ENCODE results near the gene SDK2. TPM values are rescaled to one million over a fixed set of nuclear protein-coding genes. Genes with fewer than 3 reads are reported as not detected.

SDK2 gene
- total RNA-seq, 1 donor from 2014 or later: 12.3 TPM

GRCh38 chr17:73452009-73452408 is 192.2 kb downstream of the SDK2 start:
- Mint-ChIP-seq H3K27ac (ENCODE audit: unreplicated experiment) (no peak overlapping the region), H3K9me3 (ENCODE audit: unreplicated experiment) (peaks cover 3% of the 10 kb centered on the region), H3K4me3 (ENCODE audit: unreplicated experiment) (no peak overlapping the region), H3K4me1 (ENCODE audit: low read depth, unreplicated experiment) (peaks cover 5% of the 10 kb centered on the region), H3K27me3 (ENCODE audit: unreplicated experiment) (peaks cover 6% of the 10 kb centered on the region), H3K36me3 (ENCODE audit: unreplicated experiment) (peaks cover 11% of the 10 kb centered on the region)
- no peak for DNase-seq
- TF ChIP-seq CTCF (IDR thresholded peaks at IDR 0.05; ENCODE audit: partially characterized antibody, unreplicated experiment): no peak

DNA sequence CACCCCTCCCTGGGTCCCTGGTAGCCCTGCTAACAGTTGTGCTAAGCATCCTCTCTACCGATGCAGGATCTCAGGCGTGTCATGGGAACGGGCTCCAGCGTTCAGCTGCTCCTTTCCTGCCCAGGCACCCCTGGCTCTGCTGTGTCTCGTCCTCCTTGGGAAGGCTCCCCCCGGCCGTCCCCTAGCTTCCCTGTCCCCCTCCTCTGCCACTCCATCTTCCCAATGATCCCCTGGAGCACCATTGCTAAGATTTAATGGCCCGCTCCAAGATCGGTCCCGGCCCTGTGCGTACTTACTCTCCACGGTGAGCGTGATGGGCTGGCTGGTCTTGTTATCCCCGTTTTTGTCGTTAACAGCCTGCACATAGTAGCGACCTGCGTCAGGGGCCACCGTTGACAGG is 196.9 kb downstream of the SDK2 start:
- peaks cover 2% of the 10 kb centered on the region for H3K9me3 Mint-ChIP-seq (ENCODE audit: unreplicated experiment)
- H3K4me1 Mint-ChIP-seq (ENCODE audit: low read depth, unreplicated experiment): peaks cover 3% of the 10 kb centered on the region
- TF ChIP-seq CTCF (IDR thresholded peaks at IDR 0.05; ENCODE audit: partially characterized antibody, unreplicated experiment): no peak
- peaks cover 7% of the 10 kb centered on the region for H3K27me3 Mint-ChIP-seq (ENCODE audit: unreplicated experiment)
- H3K36me3 Mint-ChIP-seq (ENCODE audit: unreplicated experiment): peaks cover 4% of the 10 kb centered on the region
- no peak overlapping the region for H3K4me3 Mint-ChIP-seq (ENCODE audit: unreplicated experiment)
- DNase-seq: no peak
- no peak overlapping the region for H3K27ac Mint-ChIP-seq (ENCODE audit: unreplicated experiment)

GRCh38 chr17:73446617-73447016 is 197.6 kb downstream of the SDK2 start:
- H3K27ac Mint-ChIP-seq (ENCODE audit: unreplicated experiment): no peak overlapping the region
- TF ChIP-seq CTCF (IDR thresholded peaks at IDR 0.05; ENCODE audit: partially characterized antibody, unreplicated experiment): no peak
- peaks cover 7% of the 10 kb centered on the region for H3K27me3 Mint-ChIP-seq (ENCODE audit: unreplicated experiment)
- peaks cover 1% of the 10 kb centered on the region for H3K9me3 Mint-ChIP-seq (ENCODE audit: unreplicated experiment)
- no peaks in the 10 kb centered on the region for H3K4me1 Mint-ChIP-seq (ENCODE audit: low read depth, unreplicated experiment)
- DNase-seq: no peak
- no peaks in the 10 kb centered on the region for H3K36me3 Mint-ChIP-seq (ENCODE audit: unreplicated experiment)
- no peak overlapping the region for H3K4me3 Mint-ChIP-seq (ENCODE audit: unreplicated experiment)

DNA sequence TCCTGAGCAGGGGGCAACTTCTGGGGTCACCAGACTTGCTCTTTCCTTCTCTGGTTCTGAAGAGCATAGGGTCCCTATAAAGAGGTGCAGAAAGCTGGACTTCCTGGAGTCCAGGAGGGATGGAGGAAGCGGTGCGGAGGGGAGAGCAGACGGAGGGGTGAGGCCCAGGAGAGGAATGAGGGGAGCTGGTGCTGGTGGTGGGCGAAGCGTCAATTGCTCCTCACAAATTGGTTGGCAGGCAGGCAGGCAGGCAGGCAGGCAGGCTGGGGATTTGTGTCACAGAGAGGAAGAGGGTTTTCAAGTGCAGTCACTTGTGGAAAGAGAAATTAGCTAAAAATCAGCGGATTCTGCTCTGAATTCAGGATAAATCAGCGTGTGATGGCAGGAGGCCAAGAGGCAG is 198.8 kb downstream of the SDK2 start:
- no peak for TF ChIP-seq CTCF (IDR thresholded peaks at IDR 0.05; ENCODE audit: partially characterized antibody, unreplicated experiment)
- no peak overlapping the region for H3K27ac Mint-ChIP-seq (ENCODE audit: unreplicated experiment)
- H3K4me1 Mint-ChIP-seq (ENCODE audit: low read depth, unreplicated experiment): no peaks in the 10 kb centered on the region
- H3K4me3 Mint-ChIP-seq (ENCODE audit: unreplicated experiment): no peak overlapping the region
- no peak for DNase-seq
- peaks cover 5% of the 10 kb centered on the region for H3K27me3 Mint-ChIP-seq (ENCODE audit: unreplicated experiment)
- peaks cover 3% of the 10 kb centered on the region for H3K9me3 Mint-ChIP-seq (ENCODE audit: unreplicated experiment)
- no peaks in the 10 kb centered on the region for H3K36me3 Mint-ChIP-seq (ENCODE audit: unreplicated experiment)

GRCh38 chr17:73444021-73444420 is 200.2 kb downstream of the SDK2 start:
- Mint-ChIP-seq H3K4me1 (ENCODE audit: low read depth, unreplicated experiment) (no peaks in the 10 kb centered on the region), H3K27ac (ENCODE audit: unreplicated experiment) (no peak overlapping the region), H3K27me3 (ENCODE audit: unreplicated experiment) (peaks cover 6% of the 10 kb centered on the region), H3K4me3 (ENCODE audit: unreplicated experiment) (no peak overlapping the region), H3K9me3 (ENCODE audit: unreplicated experiment) (peaks cover 6% of the 10 kb centered on the region), H3K36me3 (ENCODE audit: unreplicated experiment) (no peaks in the 10 kb centered on the region)
- no peak for DNase-seq
- no peak for TF ChIP-seq CTCF (IDR thresholded peaks at IDR 0.05; ENCODE audit: partially characterized antibody, unreplicated experiment)

All from glutamatergic neuron (in vitro differentiated cells).